Measurements from ENCODE around the gene IL21R. TPM values are rescaled to one million over a fixed set of nuclear protein-coding genes. Genes with fewer than 3 reads are reported as not detected.
A peak's percentile ranks its signal among the peaks of the same experiment; 100 is the strongest.

IL21R gene
- total RNA-seq, 1 donor, result 10.1 TPM

DNA sequence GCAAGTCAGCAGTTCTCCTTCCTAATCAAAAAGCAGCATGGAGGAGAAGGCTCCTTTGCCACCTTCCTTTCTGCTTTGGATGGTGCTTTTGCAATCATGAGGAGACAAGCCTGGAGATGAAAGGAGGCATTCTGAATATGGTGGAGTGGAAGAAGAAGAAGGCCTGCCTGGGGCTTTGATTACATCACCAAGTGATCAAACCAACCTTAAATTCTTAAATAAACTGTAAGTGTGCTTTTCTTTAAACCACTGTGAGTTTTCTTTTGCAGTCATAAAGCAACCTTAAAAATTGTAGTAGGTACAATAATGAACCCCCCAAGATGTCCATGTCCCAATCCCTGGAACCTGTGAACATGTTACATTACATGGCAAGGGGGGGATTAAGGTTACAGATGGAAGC is 31.7 kb upstream of the IL21R start:
- no peaks in the 10 kb centered on the region for H4K20me1 ChIP-seq (ENCODE audit: insufficient read depth, low read length)
- no peak overlapping the region for H3K4me3 ChIP-seq (ENCODE audit: insufficient read depth, low read length)
- H3K36me3 ChIP-seq (ENCODE audit: insufficient read depth, low read length), result no peaks in the 10 kb centered on the region
- no peak overlapping the region for H2AFZ ChIP-seq (ENCODE audit: low read length)
- TF ChIP-seq, protein P1, sequence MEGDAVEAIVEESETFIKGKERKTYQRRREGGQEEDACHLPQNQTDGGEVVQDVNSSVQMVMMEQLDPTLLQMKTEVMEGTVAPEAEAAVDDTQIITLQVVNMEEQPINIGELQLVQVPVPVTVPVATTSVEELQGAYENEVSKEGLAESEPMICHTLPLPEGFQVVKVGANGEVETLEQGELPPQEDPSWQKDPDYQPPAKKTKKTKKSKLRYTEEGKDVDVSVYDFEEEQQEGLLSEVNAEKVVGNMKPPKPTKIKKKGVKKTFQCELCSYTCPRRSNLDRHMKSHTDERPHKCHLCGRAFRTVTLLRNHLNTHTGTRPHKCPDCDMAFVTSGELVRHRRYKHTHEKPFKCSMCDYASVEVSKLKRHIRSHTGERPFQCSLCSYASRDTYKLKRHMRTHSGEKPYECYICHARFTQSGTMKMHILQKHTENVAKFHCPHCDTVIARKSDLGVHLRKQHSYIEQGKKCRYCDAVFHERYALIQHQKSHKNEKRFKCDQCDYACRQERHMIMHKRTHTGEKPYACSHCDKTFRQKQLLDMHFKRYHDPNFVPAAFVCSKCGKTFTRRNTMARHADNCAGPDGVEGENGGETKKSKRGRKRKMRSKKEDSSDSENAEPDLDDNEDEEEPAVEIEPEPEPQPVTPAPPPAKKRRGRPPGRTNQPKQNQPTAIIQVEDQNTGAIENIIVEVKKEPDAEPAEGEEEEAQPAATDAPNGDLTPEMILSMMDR (IDR thresholded peaks at IDR 0.05; ENCODE audit: extremely low read depth, low read depth, low read length), result no peak
- H3K9me3 ChIP-seq (ENCODE audit: low read depth, low read length), result no peaks in the 10 kb centered on the region
- H3K4me1 ChIP-seq (ENCODE audit: insufficient read depth, low read length), result peaks cover 11% of the 10 kb centered on the region
- H3K79me2 ChIP-seq (ENCODE audit: insufficient read depth, low read length), result no peaks in the 10 kb centered on the region
- no peak overlapping the region for H3K4me2 ChIP-seq (ENCODE audit: insufficient read depth, low read length)
- no peaks in the 10 kb centered on the region for H3K27me3 ChIP-seq (ENCODE audit: insufficient read depth, low read length)
- DNase-seq (ENCODE audit: insufficient read length, low spot score, missing footprints), result no peak
- H3K27ac ChIP-seq (ENCODE audit: low read depth, low read length), result no peak overlapping the region

DNA sequence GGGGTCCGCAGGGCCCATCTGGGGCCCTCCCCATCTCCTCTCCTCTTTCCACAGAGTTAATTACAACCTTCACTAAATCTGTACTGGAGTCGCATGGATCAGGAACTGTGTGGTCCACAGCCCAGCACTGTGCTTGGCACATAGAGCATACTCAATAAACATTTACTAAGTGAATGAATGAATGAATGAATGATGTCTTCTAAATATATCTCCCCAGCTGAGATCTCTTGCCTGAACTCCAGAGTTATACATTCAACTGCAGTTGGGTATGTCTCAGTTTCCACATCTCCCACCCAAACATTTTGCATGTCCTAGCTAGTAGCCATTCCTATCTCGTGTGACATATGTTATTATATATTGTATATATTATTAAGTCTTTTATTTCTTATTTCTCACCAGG is 28.7 kb upstream of the IL21R start:
- H4K20me1 ChIP-seq (ENCODE audit: insufficient read depth, low read length), result no peaks in the 10 kb centered on the region
- no peak overlapping the region for H3K4me3 ChIP-seq (ENCODE audit: insufficient read depth, low read length)
- no peaks in the 10 kb centered on the region for H3K9me3 ChIP-seq (ENCODE audit: low read depth, low read length)
- no peaks in the 10 kb centered on the region for H3K36me3 ChIP-seq (ENCODE audit: insufficient read depth, low read length)
- no peaks in the 10 kb centered on the region for H3K4me1 ChIP-seq (ENCODE audit: insufficient read depth, low read length)
- H2AFZ ChIP-seq (ENCODE audit: low read length), result no peak overlapping the region
- H3K4me2 ChIP-seq (ENCODE audit: insufficient read depth, low read length), result no peak overlapping the region
- no peaks in the 10 kb centered on the region for H3K79me2 ChIP-seq (ENCODE audit: insufficient read depth, low read length)
- TF ChIP-seq, protein P1 (IDR thresholded peaks at IDR 0.05; ENCODE audit: extremely low read depth, low read depth, low read length), result no peak
- H3K27ac ChIP-seq (ENCODE audit: low read depth, low read length), result no peak overlapping the region
- no peak for DNase-seq (ENCODE audit: insufficient read length, low spot score, missing footprints)
- H3K27me3 ChIP-seq (ENCODE audit: insufficient read depth, low read length), result no peaks in the 10 kb centered on the region

DNA sequence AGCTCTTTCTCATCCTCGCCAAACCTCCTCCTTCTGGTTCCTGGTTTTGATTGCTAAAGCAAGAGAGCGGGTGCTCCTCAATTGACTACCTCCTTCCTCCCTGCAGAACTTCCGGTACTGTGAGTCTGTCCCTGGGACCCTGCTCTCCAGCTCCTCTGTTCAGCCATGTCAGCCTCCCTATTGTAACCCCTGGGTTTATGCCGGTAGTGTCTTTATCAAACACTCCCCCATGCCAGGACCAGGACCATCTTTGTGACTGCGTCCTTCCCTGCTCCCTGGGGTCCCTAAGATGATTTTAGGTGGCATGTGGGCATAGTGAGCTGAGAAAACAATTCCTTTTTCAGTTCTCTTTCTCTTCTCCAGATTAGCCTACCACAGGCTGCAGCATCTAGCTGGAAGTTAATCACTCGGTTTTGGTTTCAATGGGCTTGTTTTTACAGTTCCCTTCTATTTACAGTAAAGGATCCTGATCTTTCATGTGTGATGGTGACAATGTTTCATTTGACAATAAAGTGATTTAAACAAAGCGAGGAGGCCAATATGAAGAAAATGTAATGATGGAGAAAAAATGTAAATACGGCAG is 27.7 kb upstream of the IL21R start:
- no peaks in the 10 kb centered on the region for H4K20me1 ChIP-seq (ENCODE audit: insufficient read depth, low read length)
- H3K9me3 ChIP-seq (ENCODE audit: low read depth, low read length), result no peaks in the 10 kb centered on the region
- no peaks in the 10 kb centered on the region for H3K27me3 ChIP-seq (ENCODE audit: insufficient read depth, low read length)
- H3K4me3 ChIP-seq (ENCODE audit: insufficient read depth, low read length), result no peak overlapping the region
- DNase-seq (ENCODE audit: insufficient read length, low spot score, missing footprints), result no peak
- TF ChIP-seq, protein P1 (IDR thresholded peaks at IDR 0.05; ENCODE audit: extremely low read depth, low read depth, low read length), result no peak
- H3K36me3 ChIP-seq (ENCODE audit: insufficient read depth, low read length), result no peaks in the 10 kb centered on the region
- no peak overlapping the region for H3K27ac ChIP-seq (ENCODE audit: low read depth, low read length)
- peak overlapping the region; percentile 58 for H3K4me2 ChIP-seq (ENCODE audit: insufficient read depth, low read length)
- H3K79me2 ChIP-seq (ENCODE audit: insufficient read depth, low read length), result no peaks in the 10 kb centered on the region
- no peaks in the 10 kb centered on the region for H3K4me1 ChIP-seq (ENCODE audit: insufficient read depth, low read length)
- H2AFZ ChIP-seq (ENCODE audit: low read length), result peak overlapping the region; percentile 74

DNA sequence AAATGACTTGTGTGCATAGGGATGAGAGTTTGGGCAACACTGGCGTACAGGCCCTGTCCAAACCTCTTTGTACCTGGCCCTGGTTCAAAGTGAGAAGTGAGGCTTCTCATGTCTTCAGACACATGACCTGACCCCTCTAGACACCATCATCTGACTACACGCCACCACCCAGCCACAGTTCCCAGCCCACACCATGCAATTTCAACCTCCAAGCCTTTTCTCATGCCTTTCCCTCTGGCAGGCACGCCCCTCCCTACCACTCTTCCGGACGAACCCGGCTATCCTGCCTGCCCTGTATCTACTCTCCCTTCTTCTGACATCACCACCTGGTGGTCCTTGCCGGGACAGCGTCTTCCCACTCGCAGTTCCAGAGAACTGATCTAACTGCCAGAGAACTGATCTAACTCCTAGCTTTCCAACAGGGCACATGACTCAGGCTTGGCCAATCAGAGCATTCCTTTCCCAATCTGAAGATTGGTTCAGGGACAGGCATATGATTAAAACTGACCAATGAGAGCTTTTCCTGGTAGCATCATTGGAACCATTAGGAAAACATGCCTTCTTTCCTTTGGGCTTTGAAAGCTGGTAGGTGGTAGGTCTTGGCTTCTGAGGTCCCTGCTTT is 27.1 kb upstream of the IL21R start:
- H2AFZ ChIP-seq (ENCODE audit: low read length), result peak overlapping the region; percentile 74
- no peaks in the 10 kb centered on the region for H3K4me1 ChIP-seq (ENCODE audit: insufficient read depth, low read length)
- TF ChIP-seq, protein P1 (IDR thresholded peaks at IDR 0.05; ENCODE audit: extremely low read depth, low read depth, low read length), result peak; percentile 69
- no peaks in the 10 kb centered on the region for H3K36me3 ChIP-seq (ENCODE audit: insufficient read depth, low read length)
- no peaks in the 10 kb centered on the region for H4K20me1 ChIP-seq (ENCODE audit: insufficient read depth, low read length)
- H3K27ac ChIP-seq (ENCODE audit: low read depth, low read length), result no peak overlapping the region
- no peaks in the 10 kb centered on the region for H3K9me3 ChIP-seq (ENCODE audit: low read depth, low read length)
- H3K4me2 ChIP-seq (ENCODE audit: insufficient read depth, low read length), result peak overlapping the region; percentile 58
- peak; percentile 88 for DNase-seq (ENCODE audit: insufficient read length, low spot score, missing footprints)
- no peaks in the 10 kb centered on the region for H3K27me3 ChIP-seq (ENCODE audit: insufficient read depth, low read length)
- H3K4me3 ChIP-seq (ENCODE audit: insufficient read depth, low read length), result peak overlapping the region; percentile 13
- no peaks in the 10 kb centered on the region for H3K79me2 ChIP-seq (ENCODE audit: insufficient read depth, low read length)
